GM13976 (cell line): ENCODE measurements around the gene MPZL2.

Experiments
- DNase-seq: peaks from one replicate; pipeline ENCODE4 v3.0.0; 2012; ENCODE audit warnings: low spot score
- in situ Hi-C: fragments of 300-500 bp; cut with MboI; formaldehyde crosslinking; loops from one replicate; pipeline ENCODE4 v1.12.0; 2022; ENCODE audit warnings: low sequenced_read_pairs, mixed read lengths, inconsistent platforms; ENCODE audit not compliant: unreplicated experiment
- TF ChIP-seq, protein P1 (sequence below): IDR thresholded peaks from 2 replicates; pipeline ENCODE4 v1.5.1; 2012; ENCODE audit warnings: borderline replicate concordance, mild to moderate bottlenecking; ENCODE audit not compliant: insufficient read depth; ENCODE audit errors: extremely low read depth, missing control alignments, control extremely low read depth

The MPZL2 gene

DNA sequence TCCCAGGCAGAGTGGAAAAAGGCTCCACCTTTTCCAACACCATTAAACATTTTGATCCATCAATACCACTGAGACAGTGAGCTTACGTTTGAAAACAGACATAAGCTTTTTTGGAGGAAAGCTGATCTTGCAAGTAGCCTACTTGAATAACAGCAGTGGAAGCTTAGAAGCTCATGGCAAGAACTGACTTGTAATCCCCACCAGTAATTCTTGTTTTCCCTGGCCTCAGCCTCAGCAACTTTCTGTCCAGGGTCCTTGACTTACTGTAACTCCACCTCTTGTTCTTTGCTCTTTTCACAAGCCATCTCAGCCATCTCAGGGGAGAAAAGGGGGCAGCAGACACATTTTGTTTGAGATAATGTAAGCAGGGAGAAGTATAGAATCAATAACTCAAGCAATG is 12.3 kb upstream of the MPZL2 start:
- DNase-seq, result no peak
- in situ Hi-C loops, result no loop called here
- TF ChIP-seq, protein P1, sequence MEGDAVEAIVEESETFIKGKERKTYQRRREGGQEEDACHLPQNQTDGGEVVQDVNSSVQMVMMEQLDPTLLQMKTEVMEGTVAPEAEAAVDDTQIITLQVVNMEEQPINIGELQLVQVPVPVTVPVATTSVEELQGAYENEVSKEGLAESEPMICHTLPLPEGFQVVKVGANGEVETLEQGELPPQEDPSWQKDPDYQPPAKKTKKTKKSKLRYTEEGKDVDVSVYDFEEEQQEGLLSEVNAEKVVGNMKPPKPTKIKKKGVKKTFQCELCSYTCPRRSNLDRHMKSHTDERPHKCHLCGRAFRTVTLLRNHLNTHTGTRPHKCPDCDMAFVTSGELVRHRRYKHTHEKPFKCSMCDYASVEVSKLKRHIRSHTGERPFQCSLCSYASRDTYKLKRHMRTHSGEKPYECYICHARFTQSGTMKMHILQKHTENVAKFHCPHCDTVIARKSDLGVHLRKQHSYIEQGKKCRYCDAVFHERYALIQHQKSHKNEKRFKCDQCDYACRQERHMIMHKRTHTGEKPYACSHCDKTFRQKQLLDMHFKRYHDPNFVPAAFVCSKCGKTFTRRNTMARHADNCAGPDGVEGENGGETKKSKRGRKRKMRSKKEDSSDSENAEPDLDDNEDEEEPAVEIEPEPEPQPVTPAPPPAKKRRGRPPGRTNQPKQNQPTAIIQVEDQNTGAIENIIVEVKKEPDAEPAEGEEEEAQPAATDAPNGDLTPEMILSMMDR, result no peak

DNA sequence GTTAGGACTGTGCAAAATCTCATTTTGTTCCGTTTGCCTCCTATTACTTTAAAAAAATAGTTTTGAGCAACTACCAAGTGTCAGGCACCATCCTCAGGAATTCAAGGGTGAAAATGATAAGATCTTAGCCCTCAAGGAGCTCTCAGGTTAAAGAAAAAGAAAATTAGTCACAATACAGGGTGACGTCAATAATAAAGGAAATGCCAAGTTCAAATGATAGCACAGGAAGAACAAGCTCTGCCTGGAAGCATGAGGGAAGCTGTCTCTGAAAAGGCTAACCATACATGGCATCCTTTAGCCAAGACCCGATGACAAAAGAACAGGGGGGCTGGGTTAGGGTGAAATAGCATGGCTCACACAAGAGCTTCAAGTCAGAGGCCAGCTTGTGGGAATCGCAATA is 11.1 kb upstream of the MPZL2 start:
- no peak for DNase-seq
- TF ChIP-seq, protein P1, result no peak
- in situ Hi-C loops, result no loop called here

DNA sequence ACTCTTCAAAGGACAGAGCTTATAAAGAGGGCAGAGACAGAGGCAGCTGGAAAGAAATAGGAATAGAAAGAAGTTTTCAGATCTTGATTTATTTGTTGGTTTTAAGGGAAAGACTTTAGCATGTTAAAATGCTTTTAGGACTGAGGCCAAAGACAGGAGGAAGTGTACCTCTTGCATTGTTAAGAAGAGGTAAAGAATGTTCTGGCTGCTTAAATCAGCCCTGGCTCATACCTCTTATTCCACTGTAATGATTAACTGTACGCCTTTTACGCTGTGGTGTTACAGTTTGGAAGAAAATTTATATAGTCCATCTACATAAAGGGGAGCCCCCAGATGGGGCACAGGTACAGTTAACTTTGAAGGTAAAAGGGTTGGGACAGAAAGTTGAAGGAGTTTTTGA is 10.1 kb upstream of the MPZL2 start:
- DNase-seq, result no peak
- TF ChIP-seq, protein P1, result no peak
- in situ Hi-C loops, result no loop called here

DNA sequence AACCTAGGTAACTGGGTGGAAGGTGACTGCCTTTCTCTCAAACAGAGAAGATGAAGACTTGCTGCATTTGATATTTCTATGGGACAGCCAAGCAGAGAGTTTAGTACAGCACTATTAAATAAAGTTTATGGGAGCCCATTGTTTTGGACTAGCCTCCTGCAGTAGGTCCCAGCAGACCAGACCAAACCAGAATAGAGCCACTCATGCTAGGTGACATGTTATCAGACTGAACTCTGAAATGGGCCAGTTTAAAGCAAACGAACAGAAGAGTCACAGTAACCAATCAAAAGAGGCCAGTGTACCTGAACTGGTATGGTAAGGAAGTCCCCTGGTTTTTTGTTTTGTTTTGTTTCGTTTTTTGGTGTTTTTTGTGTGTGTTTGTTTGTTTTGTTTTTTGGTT is 7.9 kb upstream of the MPZL2 start:
- DNase-seq, result no peak
- in situ Hi-C loops, result no loop called here
- TF ChIP-seq, protein P1, result no peak

DNA sequence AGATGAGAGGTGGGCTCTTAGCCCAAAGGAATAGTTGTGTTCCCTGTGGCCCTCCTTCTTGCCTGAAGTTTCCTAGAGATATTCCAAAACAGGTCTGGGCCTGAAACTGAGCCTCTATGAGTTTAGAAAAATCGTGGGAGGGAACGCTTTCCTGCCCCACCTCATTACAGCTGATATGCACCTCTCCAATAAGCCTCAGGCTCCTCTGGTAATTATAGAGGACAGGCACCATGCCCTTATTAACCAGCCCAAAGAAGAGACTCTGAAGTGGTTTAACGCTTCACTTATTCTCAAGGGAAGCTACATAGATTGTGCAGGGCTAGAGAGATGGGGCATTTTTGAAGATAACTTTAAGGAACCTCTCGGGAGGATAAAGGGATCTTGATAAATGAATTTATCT is 3.4 kb upstream of the MPZL2 start:
- TF ChIP-seq, protein P1, result no peak
- no peak for DNase-seq
- in situ Hi-C loops, result no loop called here

DNA sequence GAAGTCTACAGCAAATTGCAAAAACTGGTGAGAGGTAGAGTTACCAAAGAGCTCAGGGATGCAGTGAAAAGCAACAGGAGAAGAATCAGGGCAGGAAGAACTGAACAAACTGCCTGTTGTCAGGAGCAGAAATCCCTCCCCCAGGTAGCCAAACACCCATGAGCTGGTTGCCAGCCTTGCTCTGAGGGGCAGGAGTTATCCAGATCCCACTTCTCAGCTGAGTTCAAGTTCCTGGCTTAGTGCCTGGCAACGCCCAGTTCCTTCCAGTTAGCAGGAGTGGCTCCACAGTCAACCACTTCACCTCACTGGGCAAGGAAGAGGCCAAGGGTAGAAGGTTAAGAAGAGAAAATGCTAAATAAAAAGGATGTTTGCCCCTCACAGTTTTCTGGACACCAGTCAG is 1.9 kb upstream of the MPZL2 start:
- DNase-seq, result no peak
- in situ Hi-C loops, result no loop called here
- TF ChIP-seq, protein P1, result no peak

DNA sequence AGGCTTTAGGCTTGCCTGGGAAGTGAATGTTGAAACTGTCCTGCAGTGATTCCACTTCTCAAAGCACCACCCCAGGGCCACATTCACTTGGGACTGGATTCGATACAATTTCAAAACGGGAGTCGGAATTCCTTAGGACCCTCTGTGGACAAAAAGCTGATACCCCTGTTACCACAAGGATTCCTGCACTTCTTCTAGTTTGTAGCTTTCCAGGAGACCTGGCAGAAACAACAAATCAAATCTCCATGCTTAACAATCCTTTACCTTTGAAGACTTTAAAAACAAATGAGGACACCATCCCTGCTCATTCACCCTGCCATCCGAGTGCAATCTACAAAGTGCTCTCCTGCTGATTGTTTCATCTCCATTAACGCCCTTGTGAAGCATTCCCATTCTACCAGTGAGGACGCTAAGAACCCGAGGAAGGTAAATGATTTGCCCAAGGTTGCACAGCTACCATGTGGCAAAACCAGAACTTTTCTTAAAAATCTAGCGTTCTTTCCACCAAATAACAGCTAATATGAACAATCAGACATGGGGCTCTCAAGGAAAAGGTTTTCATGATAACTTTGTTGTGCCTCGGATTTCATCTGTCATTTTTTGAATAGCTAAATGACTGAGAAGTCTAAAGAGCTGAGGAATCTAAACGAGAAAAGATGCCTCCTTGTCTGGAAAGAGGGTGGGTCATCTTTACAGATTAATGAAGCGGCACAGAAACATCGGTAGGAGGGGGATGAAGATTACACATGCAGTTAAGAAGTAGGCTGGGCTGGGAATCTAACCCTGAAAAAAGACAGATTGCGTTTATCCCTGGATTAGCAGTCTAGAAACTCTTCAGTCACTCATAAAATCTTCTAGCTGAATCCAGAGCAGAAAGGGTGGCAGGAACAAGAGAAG is 720 bp upstream of the MPZL2 start:
- TF ChIP-seq, protein P1, result no peak
- in situ Hi-C loops, result no loop called here
- no peak for DNase-seq
